ENCODE results near the gene FSCN2.

- no peak for TF ChIP-seq ATF3 (CRISPR knock-in tag; conservative IDR thresholded peaks at IDR 0.05)
- no peak for TF ChIP-seq CTCF (IDR thresholded peaks at IDR 0.05)
- TF ChIP-seq ZSCAN18 (CRISPR knock-in tag; IDR thresholded peaks at IDR 0.05): no peak
- TF ChIP-seq ESRRA (CRISPR knock-in tag; IDR thresholded peaks at IDR 0.05; ENCODE audit: borderline replicate concordance): no peak
- no peak for TF ChIP-seq STAT6 (CRISPR knock-in tag; conservative IDR thresholded peaks at IDR 0.05; ENCODE audit: low read depth)
- no peak for TF ChIP-seq MAX (CRISPR knock-in tag; IDR thresholded peaks at IDR 0.05)
- no peak for TF ChIP-seq NFYB (CRISPR knock-in tag; conservative IDR thresholded peaks at IDR 0.05; ENCODE audit: low read depth)
- no peak for TF ChIP-seq JUN (CRISPR knock-in tag; IDR thresholded peaks at IDR 0.05)
- TF ChIP-seq ZBTB21 (CRISPR knock-in tag; IDR thresholded peaks at IDR 0.05; ENCODE audit: borderline replicate concordance): no peak
- TF ChIP-seq GTF2I (CRISPR knock-in tag; conservative IDR thresholded peaks at IDR 0.05): no peak
- TF ChIP-seq SMAD4 (CRISPR knock-in tag; IDR thresholded peaks at IDR 0.05): no peak
- TF ChIP-seq NR3C1 (CRISPR knock-in tag; conservative IDR thresholded peaks at IDR 0.05; ENCODE audit: low read depth): no peak
- TF ChIP-seq ZNF416 (CRISPR knock-in tag; IDR thresholded peaks at IDR 0.05): no peak
- no peak for TF ChIP-seq FOXP1 (CRISPR knock-in tag; IDR thresholded peaks at IDR 0.05; ENCODE audit: borderline replicate concordance)
Observed at GRCh38 chr17:81575836-81576235, 47.7 kb downstream of the FSCN2 start.
